K562 (cell line): ENCODE data around the gene PLTP. TPM values are rescaled to one million over a fixed set of nuclear protein-coding genes. Genes with fewer than 3 reads are reported as not detected.
A peak's percentile ranks its signal among the peaks of the same experiment; 100 is the strongest.

ENCODE experiments used
- ATAC-seq: fragments of 200-7000 bp; cut with Tn5 transposase; 3 replicates; pipeline ENCODE4 v1.9.1; 2020; ENCODE audit warnings: moderate library complexity
- BruUV-seq: library from RNA; stranded (reverse); fragments of 400-500 nt; replicated peaks from 2 replicates; lab custom pipeline; 2021; lab: Mats Ljungman, UMichigan
- CTCF ChIA-PET: fragments of 300-600 bp; formaldehyde crosslinking; extraction: SDS; loops from one replicate; lab custom pipeline; 2021; ENCODE audit warnings: low intra/inter-chr PET ratio; lab: Yijun Ruan, JAX
- POLR2A ChIA-PET: fragments of 300-600, 350-650 bp; sonication (Branson Sonifier 250); formaldehyde crosslinking; extraction: SDS; loops from one replicate; lab custom pipeline; 2021; ENCODE audit warnings: antibody characterized with exemption, inconsistent platforms; lab: Yijun Ruan, JAX
- DNase-seq, 4 experiments: peaks; one replicate each; pipeline versions ENCODE4 v3.0.0 to v3.0.0-alpha.2; 2011 to 2018; ENCODE audit warnings: low spot score in 3 of 4, mixed read lengths in 3 of 4; ENCODE audit errors: extremely low read depth in 1 of 4
- FAIRE-seq: peaks from 2 replicates; lab custom pipeline; 2011; peaks lifted over from hg19 to GRCh38; lab: Jason Lieb, UNC
- H2AFZ ChIP-seq: 2 replicates; pipeline ENCODE4 v1.6.0; 2011; ENCODE audit warnings: low read depth, low read length, control low read depth, inconsistent platforms
- H3K27ac ChIP-seq: fragments of 200-600 bp; 3 replicates; pipeline ENCODE4 v1.8.0; 2011; ENCODE audit warnings: low read depth, mild to moderate bottlenecking, control low read depth, inconsistent platforms, low read length, moderate library complexity, mixed read lengths; ENCODE audit errors: extremely low read depth
- H3K27me3 ChIP-seq, 2 experiments: fragments of 300-600 bp in 1 of 2; 2 replicates in 1 of 2; 3 replicates in 1 of 2; pipeline versions ENCODE4 v1.6.0 to v1.8.0; 2011; ENCODE audit warnings: inconsistent platforms in 2 of 2, low read length in 2 of 2, mild to moderate bottlenecking in 1 of 2, mixed read lengths in 1 of 2, moderate library complexity in 1 of 2; ENCODE audit not compliant: control insufficient read depth in 2 of 2, insufficient read depth in 2 of 2
- H3K36me3 ChIP-seq: fragments of 300-600 bp; 3 replicates; pipeline ENCODE4 v1.8.0; 2011; ENCODE audit warnings: mild to moderate bottlenecking, low read length, inconsistent platforms; ENCODE audit not compliant: control insufficient read depth, insufficient read depth
- H3K4me1 ChIP-seq, 2 experiments: fragments of 200-600 bp in 1 of 2; replicated peaks in 1 of 2; 2 replicates in 1 of 2; 3 replicates in 1 of 2; pipeline versions ENCODE4 v1.5.1 to v1.8.0; 2011; ENCODE audit warnings: inconsistent platforms in 2 of 2, low read length in 2 of 2, mild to moderate bottlenecking in 1 of 2, mixed read lengths in 1 of 2, moderate library complexity in 1 of 2; ENCODE audit not compliant: control insufficient read depth in 2 of 2, insufficient read depth in 2 of 2
- H3K4me2 ChIP-seq: 2 replicates; pipeline ENCODE4 v1.6.1; 2011; ENCODE audit warnings: low read length, control low read depth, inconsistent platforms, mixed read lengths; ENCODE audit not compliant: insufficient read depth
- H3K4me3 ChIP-seq: fragments of 200-600 bp; sonication (generic), shearing (Covaris generic); 2 replicates; pipeline ENCODE4 v1.5.1; 2016; ENCODE audit warnings: control low read depth, inconsistent platforms
- H3K79me2 ChIP-seq: fragments of 200-600 bp; 3 replicates; pipeline ENCODE4 v1.8.0; 2011; ENCODE audit warnings: low read length, inconsistent platforms; ENCODE audit not compliant: control insufficient read depth, insufficient read depth
- H3K9ac ChIP-seq, 2 experiments: 2 replicates each; pipeline versions ENCODE4 v1.6.0 to v1.6.1; 2011; ENCODE audit warnings: low read depth in 2 of 2, low read length in 2 of 2, control low read depth in 1 of 2, inconsistent platforms in 1 of 2, mild to moderate bottlenecking in 1 of 2, mixed read lengths in 1 of 2; ENCODE audit not compliant: insufficient read depth in 1 of 2
- H3K9me1 ChIP-seq: one replicate; pipeline ENCODE4 v1.6.0; 2011; ENCODE audit warnings: inconsistent platforms, mild to moderate bottlenecking, low read length, moderate library complexity; ENCODE audit not compliant: control insufficient read depth, insufficient read depth
- H3K9me3 ChIP-seq: replicated peaks from 2 replicates; pipeline ENCODE4 v1.5.1; 2011; ENCODE audit warnings: low read depth, low read length, inconsistent platforms; ENCODE audit not compliant: control insufficient read depth, insufficient read depth
- H4K20me1 ChIP-seq: replicated peaks from 2 replicates; pipeline ENCODE4 v1.6.1; 2011; ENCODE audit warnings: low read length, inconsistent platforms, mixed read lengths; ENCODE audit not compliant: control insufficient read depth, insufficient read depth
- KDM1A ChIP-seq, 2 experiments: fragments of 450-650 bp; IDR thresholded peaks; 2 replicates each; pipeline ENCODE4 v1.6.1; 2016; ENCODE audit warnings: mild to moderate bottlenecking in 2 of 2
- KLF16 ChIP-seq: IDR thresholded peaks from 2 replicates; pipeline ENCODE4 v1.6.1; 2016; ENCODE audit warnings: antibody characterized with exemption
- MAZ ChIP-seq, 2 experiments: fragments of 450-650 bp in 1 of 2; sonication (generic) in 1 of 2; formaldehyde crosslinking; IDR thresholded peaks in 1 of 2; conservative IDR thresholded peaks in 1 of 2; 2 replicates each; pipeline versions ENCODE4 v1.4.0 to v1.5.0; 2020; ENCODE audit warnings: mild to moderate bottlenecking in 1 of 2, missing genetic modification reagents in 1 of 2
- MTA1 ChIP-seq: fragments of 450-650 bp; IDR thresholded peaks from 2 replicates; pipeline ENCODE4 v1.6.1; 2017; ENCODE audit warnings: borderline replicate concordance
- NR2C1 ChIP-seq, 2 experiments: fragments of 450-650 bp; IDR thresholded peaks; 2 replicates each; pipeline ENCODE4 v1.6.1; 2017; ENCODE audit warnings: mild to moderate bottlenecking in 2 of 2, antibody characterized with exemption in 1 of 2, inconsistent platforms in 1 of 2, missing compliant biosample characterization in 1 of 2, missing genetic modification characterization in 1 of 2
- ZNF318 ChIP-seq, 2 experiments: fragments of 450-650 bp; IDR thresholded peaks; 2 replicates each; pipeline ENCODE4 v1.6.1; 2016; ENCODE audit warnings: mild to moderate bottlenecking in 2 of 2, borderline replicate concordance in 1 of 2, low read depth in 1 of 2, moderate library complexity in 1 of 2
- WGBS: fragments of 100-300 bp; shearing (Covaris generic); methylation state at CpG from one replicate; pipeline ENCODE4 v1.1.6; 2016; ENCODE audit warnings: low coverage, mixed read lengths; ENCODE audit not compliant: insufficient coverage; ENCODE audit errors: missing lambda C conversion rate; 5-methylcytosine and 5-hydroxymethylcytosine counted together
- in situ Hi-C: fragments of 300-500 bp; cut with MboI; formaldehyde crosslinking; loops from 4 replicates; pipeline ENCODE4 v1.15.0; 2018; ENCODE audit warnings: inconsistent platforms, mixed read lengths
- intact Hi-C: fragments of 100-400 bp; cut with micrococcal nuclease; formaldehyde crosslinking; loops from 2 replicates; pipeline ENCODE4 v1.14.2; 2022
- polyA plus RNA-seq, 8 experiments: library from polyadenylated mRNA; depleted of rRNA in 4 of 8; stranded (reverse) in 5 of 8; unstranded in 3 of 8; fragments of >200 nt; fragmentation: Nextera tagmentation in 2 of 8; fragmentation: Illumina TruSeq in 1 of 8; extraction: Ambion mirVana in 2 of 8; extraction: Trizol in 1 of 8; gene quantifications; 2 replicates each; pipeline versions ENCODE4 v1.2.1 to v1.2.3, GENCODE V29; 2011 to 2014; ENCODE audit warnings: inconsistent platforms in 1 of 8, missing spikeins in 1 of 8
- total RNA-seq, 7 experiments: library from RNA; depleted of rRNA in 6 of 7; stranded (reverse); fragments of >200 nt in 6 of 7; fragmentation: Illumina TruSeq in 2 of 7; extraction: Trizol in 2 of 7; gene quantifications; 2 replicates each; pipeline versions ENCODE4 v1.2.1 to v1.2.3, GENCODE V29; 2011 to 2021; ENCODE audit warnings: low replicate concordance in 1 of 7
- TF ChIP-seq, protein P1 (sequence below): sonication (generic); formaldehyde crosslinking; IDR thresholded peaks from 2 replicates; pipeline ENCODE4 v1.8.1; 2022; ENCODE audit warnings: missing genetic modification reagents
- TF ChIP-seq, protein P2 (sequence below): fragments of 450-650 bp; formaldehyde crosslinking; IDR thresholded peaks from 2 replicates; pipeline ENCODE4 v1.4.0; 2020; ENCODE audit warnings: mild to moderate bottlenecking, mixed read lengths

Gene PLTP
- total and polyA plus RNA-seq, 9 of the 15 experiments (the other 6 are each of a cell fraction or from before 2014, with no cell fraction given): 2.8 to 29.3 (median 17.6) TPM

- POLR2A ChIA-PET: interaction anchor here (0.5 to 4.9 kb wide), 15 partner anchors 9 to 573 kb away, joined by 3 to 91 read pairs (median 7); partner anchors contain the start of genes DNTTIP1, SYS1, WFDC3 and ZNF335
- H3K9me3 ChIP-seq: no peaks in the 10 kb centered on the region
- CTCF ChIA-PET: no interaction called here
- peak overlapping the region; percentile 100 for H3K27ac ChIP-seq
- in situ Hi-C loops: no loop called here
- no peaks in the 10 kb centered on the region for H3K9me1 ChIP-seq
- WGBS: 5% methylated on average over 21 of the region's 21 CpGs
- peaks cover 35% of the 10 kb centered on the region for H3K36me3 ChIP-seq
- peaks cover 27% of the 10 kb centered on the region for H4K20me1 ChIP-seq
- TSS peak; percentile 69 for BruUV-seq
- peak overlapping the region; percentile 36 to 72; a peak in 3 of 4 replicates for H3K9ac ChIP-seq
- intact Hi-C loops: loop anchor here (2.0 to 10.0 kb wide), 2 partner anchors 79 to 141 kb away; partner anchors contain the start of genes ACOT8, DNTTIP1, WFDC3 and ZSWIM3
- H3K4me3 ChIP-seq: peak overlapping the region; percentile 99
- H3K27me3 ChIP-seq: no peaks in the 10 kb centered on the region
- ATAC-seq (no peak), FAIRE-seq (no peak), DNase-seq (no peak)
- H3K79me2 ChIP-seq: peaks cover 21% of the 10 kb centered on the region
- peak overlapping the region; percentile 24; the same call in 1 of the 2 replicates for H2AFZ ChIP-seq
- peaks cover 12 to 28% of the 10 kb centered on the region in 2 experiments; a peak in 4 of 5 replicates for H3K4me1 ChIP-seq
- H3K4me2 ChIP-seq: peak overlapping the region; percentile 60
- TF ChIP-seq, protein P1, sequence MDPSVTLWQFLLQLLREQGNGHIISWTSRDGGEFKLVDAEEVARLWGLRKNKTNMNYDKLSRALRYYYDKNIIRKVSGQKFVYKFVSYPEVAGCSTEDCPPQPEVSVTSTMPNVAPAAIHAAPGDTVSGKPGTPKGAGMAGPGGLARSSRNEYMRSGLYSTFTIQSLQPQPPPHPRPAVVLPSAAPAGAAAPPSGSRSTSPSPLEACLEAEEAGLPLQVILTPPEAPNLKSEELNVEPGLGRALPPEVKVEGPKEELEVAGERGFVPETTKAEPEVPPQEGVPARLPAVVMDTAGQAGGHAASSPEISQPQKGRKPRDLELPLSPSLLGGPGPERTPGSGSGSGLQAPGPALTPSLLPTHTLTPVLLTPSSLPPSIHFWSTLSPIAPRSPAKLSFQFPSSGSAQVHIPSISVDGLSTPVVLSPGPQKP (CRISPR knock-in tag): no peak
- TF ChIP-seq MTA1 (no peak), KLF16 (peak; percentile 94), ZNF318 (IDR thresholded peaks at IDR 0.05; ENCODE audit: borderline replicate concordance in 1 of 2, low read depth in 1 of 2) (0 out of 4 replicates have a peak, but pooled peaks of 1 of the 2 experiments have one; percentile 31), NR2C1 (IDR thresholded peaks at IDR 0.05) (peak; percentile 45; the same call in 1 of the 2 replicates), NR2C1 (tag; IDR thresholded peaks at IDR 0.05) (peak; percentile 57), KDM1A (IDR thresholded peaks at IDR 0.05) (peak; percentile 99), MAZ (CRISPR knock-in tag; conservative IDR thresholded peaks at IDR 0.05 in 1 of 2, IDR thresholded peaks at IDR 0.05 in 1 of 2) (0 out of 4 replicates have a peak, but pooled peaks of 1 of the 2 experiments have one; percentile 10)
- TF ChIP-seq, protein P2, sequence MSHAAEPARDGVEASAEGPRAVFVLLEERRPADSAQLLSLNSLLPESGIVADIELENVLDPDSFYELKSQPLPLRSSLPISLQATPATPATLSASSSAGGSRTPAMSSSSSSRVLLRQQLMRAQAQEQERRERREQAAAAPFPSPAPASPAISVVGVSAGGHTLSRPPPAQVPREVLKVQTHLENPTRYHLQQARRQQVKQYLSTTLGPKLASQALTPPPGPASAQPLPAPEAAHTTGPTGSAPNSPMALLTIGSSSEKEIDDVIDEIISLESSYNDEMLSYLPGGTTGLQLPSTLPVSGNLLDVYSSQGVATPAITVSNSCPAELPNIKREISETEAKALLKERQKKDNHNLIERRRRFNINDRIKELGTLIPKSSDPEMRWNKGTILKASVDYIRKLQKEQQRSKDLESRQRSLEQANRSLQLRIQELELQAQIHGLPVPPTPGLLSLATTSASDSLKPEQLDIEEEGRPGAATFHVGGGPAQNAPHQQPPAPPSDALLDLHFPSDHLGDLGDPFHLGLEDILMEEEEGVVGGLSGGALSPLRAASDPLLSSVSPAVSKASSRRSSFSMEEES (CRISPR knock-in tag): no peak
These were observed 23.6 kb upstream of the PLTP start for GRCh38 chr20:45935416-45936046.
